OCI-LY7 (cell line): ENCODE data around the gene PRR20A.

Experiments used
- CTCF ChIP-seq: fragments of 200-600 bp; sonication (generic); conservative IDR thresholded peaks from 2 replicates; pipeline ENCODE4 v1.5.1; 2014; ENCODE audit warnings: mild to moderate bottlenecking, antibody characterized with exemption, low read length, moderate library complexity, mixed read lengths
- EZH2phosphoT487 ChIP-seq: fragments of 200-600 bp; sonication (generic); IDR thresholded peaks from 2 replicates; pipeline ENCODE4 v1.6.1; 2018; ENCODE audit warnings: low read depth, borderline replicate concordance, mild to moderate bottlenecking, mixed run types, antibody characterized with exemption, low read length, moderate library complexity, mixed read lengths

GRCh38 chr13:57138988-57139387 is 1.7 kb upstream of the PRR20A start:
- TF ChIP-seq CTCF, result no peak
- TF ChIP-seq EZH2phosphoT487, result no peak
